ENCODE results near the gene GSX2. TPM values are rescaled to one million over a fixed set of nuclear protein-coding genes. Genes with fewer than 3 reads are reported as not detected.
"Not testable (repeated sequence)": the region's sequence is repeated elsewhere in the genome, so short reads cannot be mapped to it uniquely, and the experiment has no call there.

The GSX2 gene
- total RNA-seq, 2 experiments from 2014 or later = not detected

DNA sequence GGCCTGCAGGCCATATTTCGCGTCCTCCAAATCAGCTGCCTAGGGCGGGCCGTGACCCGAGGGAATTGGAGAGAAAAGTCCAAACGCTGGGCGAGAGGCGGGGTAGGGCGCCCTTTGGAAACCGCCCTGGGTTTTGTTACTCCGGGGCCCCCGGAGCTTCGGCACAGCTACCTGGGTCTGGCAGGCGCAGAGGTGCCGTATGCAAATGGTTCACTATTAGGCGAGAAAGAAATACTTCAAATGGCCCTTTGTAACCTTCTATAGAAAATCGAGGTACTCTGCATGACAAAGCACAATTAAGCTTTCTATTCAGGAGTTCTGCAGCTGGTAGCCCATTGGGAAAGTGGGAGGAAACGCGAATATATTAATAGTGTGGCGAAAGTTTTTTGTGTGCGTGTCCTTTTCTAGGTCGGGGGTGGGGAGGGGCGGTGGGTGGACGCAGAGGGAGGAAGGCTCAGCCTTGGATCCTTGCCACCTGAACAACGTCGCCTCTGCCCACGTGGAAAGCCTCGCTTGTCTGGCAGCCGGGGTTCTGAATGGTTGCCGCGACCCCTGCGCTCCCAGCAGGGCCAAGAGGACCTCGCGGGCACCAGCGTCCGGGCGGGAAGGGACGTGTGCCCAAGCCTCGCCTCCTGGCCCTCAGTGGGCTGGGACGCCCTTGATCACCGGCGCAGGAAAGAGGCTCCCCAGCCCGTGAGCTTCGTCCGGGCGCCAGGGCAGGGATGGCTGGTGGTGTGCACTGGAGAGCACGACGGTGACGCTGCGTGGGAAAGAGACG lies 9.5 kb downstream of the GSX2 start:
- Mint-ChIP-seq H3K9me3 (ENCODE audit: insufficient read depth) (no peaks in the 10 kb centered on the region), H3K4me3 (no peak overlapping the region), H3K36me3 (ENCODE audit: low read depth) (no peaks in the 10 kb centered on the region), H3K4me1 (ENCODE audit: low read depth) (peaks cover 20% of the 10 kb centered on the region), H3K27ac (no peak overlapping the region), H3K27me3 (ENCODE audit: low read depth) (peaks cover 71% of the 10 kb centered on the region)
- ChIA-PET POLR2A (no interaction called here), CTCF (interaction anchor here (1.3 to 2.0 kb wide), 2 partner anchors 13 to 123 kb away, joined by 3 to 5 read pairs; no protein-coding TSS in a partner anchor)
- DNase-seq (no peak), ATAC-seq (no peak)

DNA sequence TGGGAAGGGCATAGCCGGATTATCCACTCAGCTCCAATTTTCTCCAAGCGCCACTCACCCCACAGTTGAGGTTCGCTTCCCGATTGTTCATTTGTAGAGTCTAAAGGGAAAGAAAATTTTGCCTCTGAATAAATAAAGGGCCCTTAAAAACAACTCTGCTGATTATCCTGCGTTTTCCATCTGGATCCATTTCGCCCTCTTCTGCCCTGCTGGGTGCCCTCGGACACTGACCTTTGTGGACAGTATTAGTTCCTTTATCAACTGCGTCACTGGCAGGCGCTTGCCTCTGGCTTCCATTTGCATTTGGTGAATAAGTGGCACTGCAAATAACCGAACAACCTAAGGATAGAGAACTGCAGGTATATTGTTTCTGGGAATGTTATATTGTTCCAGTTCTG lies 10.1 kb downstream of the GSX2 start:
- ATAC-seq (no peak), DNase-seq (no peak)
- Mint-ChIP-seq H3K4me3 (no peak overlapping the region), H3K9me3 (ENCODE audit: insufficient read depth) (no peaks in the 10 kb centered on the region), H3K36me3 (ENCODE audit: low read depth) (no peaks in the 10 kb centered on the region), H3K4me1 (ENCODE audit: low read depth) (peaks cover 15% of the 10 kb centered on the region), H3K27ac (no peak overlapping the region), H3K27me3 (ENCODE audit: low read depth) (peaks cover 67% of the 10 kb centered on the region)
- POLR2A ChIA-PET = no interaction called here
- CTCF ChIA-PET = interaction anchor here (1.3 kb wide), 1 partner anchor 123 kb away, joined by 3 read pairs; no protein-coding TSS in a partner anchor

DNA sequence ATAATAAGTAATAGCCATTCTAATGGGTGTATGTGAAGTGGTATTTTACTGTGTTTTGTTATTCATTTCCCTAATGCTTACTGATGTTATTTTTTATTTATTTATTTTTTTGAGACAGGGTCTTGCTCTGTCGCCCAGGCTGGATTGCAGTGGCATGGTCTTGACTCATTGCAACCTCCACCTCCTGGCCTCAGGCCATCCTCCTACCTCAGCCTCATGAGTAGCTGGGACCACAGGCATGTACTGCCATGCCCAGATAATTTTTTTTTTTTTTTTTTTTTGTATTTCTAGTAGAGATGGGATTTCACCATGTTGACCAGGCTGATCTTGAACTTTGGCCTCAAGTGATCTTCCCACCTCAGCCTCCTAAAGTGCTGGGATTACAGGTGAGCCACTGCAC lies 13.2 kb downstream of the GSX2 start:
- POLR2A ChIA-PET; ATAC-seq; H3K36me3 Mint-ChIP-seq (ENCODE audit: low read depth); H3K4me3 Mint-ChIP-seq; DNase-seq; H3K9me3 Mint-ChIP-seq (ENCODE audit: insufficient read depth); H3K4me1 Mint-ChIP-seq (ENCODE audit: low read depth); CTCF ChIA-PET; H3K27ac Mint-ChIP-seq: not testable (repeated sequence)
- peaks cover 47% of the 10 kb centered on the region for H3K27me3 Mint-ChIP-seq (ENCODE audit: low read depth)

DNA sequence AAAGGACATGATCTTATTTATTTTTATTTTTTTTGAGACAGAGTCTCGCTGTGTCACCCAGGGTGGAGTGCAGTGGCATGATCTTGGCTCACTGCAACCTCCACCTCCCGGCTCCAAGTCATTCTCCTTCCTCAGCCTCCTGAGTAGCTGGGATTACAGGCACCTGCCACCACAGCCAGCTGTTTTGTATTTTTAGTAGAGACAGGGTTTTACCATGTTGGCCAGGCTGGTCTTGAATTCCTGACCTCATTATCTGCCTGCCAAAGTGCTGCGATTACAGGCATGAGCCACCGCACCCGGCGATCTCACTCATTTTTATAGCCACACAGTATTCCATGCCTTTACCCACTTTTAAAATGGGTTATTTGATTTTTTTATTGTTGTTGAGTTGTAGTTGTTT lies 16.3 kb downstream of the GSX2 start:
- H3K9me3 Mint-ChIP-seq (ENCODE audit: insufficient read depth); H3K36me3 Mint-ChIP-seq (ENCODE audit: low read depth); H3K27ac Mint-ChIP-seq; H3K4me3 Mint-ChIP-seq; CTCF ChIA-PET; POLR2A ChIA-PET; DNase-seq; H3K4me1 Mint-ChIP-seq (ENCODE audit: low read depth); ATAC-seq: not testable (repeated sequence)
- peaks cover 23% of the 10 kb centered on the region for H3K27me3 Mint-ChIP-seq (ENCODE audit: low read depth)

DNA sequence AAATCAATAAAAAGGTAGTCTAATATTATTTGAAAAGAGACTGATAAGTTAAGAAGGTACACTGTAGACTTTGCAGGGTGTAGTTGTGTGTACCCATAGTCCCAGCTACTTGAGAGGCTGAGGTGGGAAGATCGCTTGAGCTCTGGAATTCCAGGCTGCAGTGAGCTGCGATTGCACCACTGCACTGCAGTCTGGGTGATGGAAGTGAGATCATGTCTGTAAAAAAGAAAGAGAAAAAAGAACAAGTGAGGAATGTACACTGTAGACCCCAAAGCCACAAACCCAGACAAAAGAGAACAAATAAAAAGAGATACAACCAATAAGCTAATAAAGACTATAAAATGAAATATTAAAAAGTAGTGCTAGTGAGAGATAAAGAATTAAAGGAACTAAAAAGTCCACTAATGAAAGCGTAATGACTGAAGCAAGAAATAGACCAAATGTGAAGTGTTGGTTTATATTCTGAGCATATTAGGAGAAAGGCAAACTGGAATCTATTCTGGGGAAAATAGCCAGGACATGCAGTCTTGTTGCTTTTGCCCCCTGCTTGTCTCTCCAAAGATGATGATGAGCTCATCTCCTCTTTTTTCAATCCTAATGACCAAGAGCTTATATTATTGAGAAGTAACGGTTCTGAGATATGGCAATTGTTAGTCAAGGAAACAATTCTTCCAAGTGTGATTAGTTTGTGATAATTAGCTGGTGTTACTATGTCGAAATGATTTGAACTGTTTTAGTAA lies 19.1 kb downstream of the GSX2 start:
- Mint-ChIP-seq H3K9me3 (ENCODE audit: insufficient read depth) (no peaks in the 10 kb centered on the region), H3K27ac (no peak overlapping the region), H3K4me3 (no peak overlapping the region), H3K36me3 (ENCODE audit: low read depth) (no peaks in the 10 kb centered on the region), H3K27me3 (ENCODE audit: low read depth) (peaks cover 10% of the 10 kb centered on the region), H3K4me1 (ENCODE audit: low read depth) (no peaks in the 10 kb centered on the region)
- CTCF ChIA-PET = interaction anchor here (0.7 kb wide), 1 partner anchor 115 kb away, joined by 3 read pairs; no protein-coding TSS in a partner anchor
- POLR2A ChIA-PET = no interaction called here
- ATAC-seq = no peak
- DNase-seq = no peak

DNA sequence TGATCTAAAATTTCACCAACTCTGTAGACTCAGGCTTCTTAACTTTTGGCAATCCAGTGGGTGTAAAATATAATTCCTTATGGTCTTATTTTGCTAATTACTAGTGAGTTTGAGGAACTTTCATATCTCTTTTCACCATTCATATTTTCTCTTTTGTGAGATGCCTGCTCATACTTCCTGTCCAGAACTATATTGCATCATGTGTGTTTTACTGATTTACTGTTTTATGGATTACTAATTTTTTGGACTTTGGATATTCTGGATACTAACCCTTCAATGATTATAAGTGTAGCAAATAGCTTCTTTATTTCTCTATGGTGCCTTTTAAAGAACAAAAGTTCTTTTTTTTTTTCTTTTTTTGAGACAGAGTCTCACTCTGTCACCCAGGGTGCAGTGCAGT lies 20.6 kb downstream of the GSX2 start:
- Mint-ChIP-seq H3K27ac (no peak overlapping the region), H3K36me3 (ENCODE audit: low read depth) (no peaks in the 10 kb centered on the region), H3K27me3 (ENCODE audit: low read depth) (peaks cover 4% of the 10 kb centered on the region), H3K9me3 (ENCODE audit: insufficient read depth) (no peaks in the 10 kb centered on the region), H3K4me1 (ENCODE audit: low read depth) (no peaks in the 10 kb centered on the region), H3K4me3 (no peak overlapping the region)
- DNase-seq = no peak
- ChIA-PET POLR2A (interaction anchor here (0.7 kb wide), 1 partner anchor 123 kb away, joined by 3 read pairs; no protein-coding TSS in a partner anchor), CTCF (no interaction called here)
- ATAC-seq = no peak

DNA sequence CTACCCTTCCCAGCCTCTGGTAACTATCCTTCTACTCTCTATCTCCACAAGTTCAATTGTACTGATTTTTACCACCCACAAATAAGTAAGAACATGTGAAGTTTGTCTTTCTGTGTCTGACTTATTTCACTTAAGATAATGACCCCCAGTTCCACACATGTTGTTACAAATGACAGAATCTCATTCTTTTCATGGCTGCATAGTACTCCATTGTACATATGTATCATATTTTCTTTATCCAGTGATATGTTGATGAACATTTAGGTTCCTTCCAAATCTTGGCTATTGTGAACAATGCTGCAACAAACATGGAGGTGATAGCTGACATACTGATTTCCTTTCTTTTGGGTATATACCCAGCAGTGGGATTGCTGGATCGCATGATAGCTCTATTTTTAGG lies 27.7 kb downstream of the GSX2 start:
- POLR2A ChIA-PET = no interaction called here
- Mint-ChIP-seq H3K4me1 (ENCODE audit: low read depth) (no peaks in the 10 kb centered on the region), H3K4me3 (no peak overlapping the region), H3K36me3 (ENCODE audit: low read depth) (no peaks in the 10 kb centered on the region), H3K9me3 (ENCODE audit: insufficient read depth) (peaks cover 10% of the 10 kb centered on the region), H3K27me3 (ENCODE audit: low read depth) (peaks cover 3% of the 10 kb centered on the region), H3K27ac (no peak overlapping the region)
- CTCF ChIA-PET = no interaction called here
- no peak for ATAC-seq
- DNase-seq = no peak

DNA sequence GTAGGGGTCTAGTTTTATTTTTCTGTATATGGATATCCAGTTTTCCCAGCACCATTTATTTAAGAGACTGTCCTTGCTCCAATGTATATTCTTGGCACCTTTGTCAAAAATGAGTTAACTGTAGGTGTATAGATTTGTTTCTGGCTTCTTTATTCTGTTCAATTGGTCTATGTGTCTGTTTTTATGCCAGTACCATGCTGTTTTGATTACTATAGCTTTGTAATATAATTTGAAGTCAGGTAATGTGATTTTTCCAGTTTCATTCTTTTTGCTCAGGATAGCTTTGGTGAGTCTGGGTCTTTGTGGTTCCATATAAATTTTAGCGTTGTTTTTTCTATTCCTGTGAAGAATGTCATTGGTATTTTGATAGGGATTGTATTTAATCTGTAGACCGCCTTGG lies 28.7 kb downstream of the GSX2 start:
- ATAC-seq; H3K9me3 Mint-ChIP-seq (ENCODE audit: insufficient read depth); H3K27me3 Mint-ChIP-seq (ENCODE audit: low read depth); H3K27ac Mint-ChIP-seq; DNase-seq; POLR2A ChIA-PET; CTCF ChIA-PET; H3K4me3 Mint-ChIP-seq; H3K36me3 Mint-ChIP-seq (ENCODE audit: low read depth); H3K4me1 Mint-ChIP-seq (ENCODE audit: low read depth): not testable (repeated sequence)

DNA sequence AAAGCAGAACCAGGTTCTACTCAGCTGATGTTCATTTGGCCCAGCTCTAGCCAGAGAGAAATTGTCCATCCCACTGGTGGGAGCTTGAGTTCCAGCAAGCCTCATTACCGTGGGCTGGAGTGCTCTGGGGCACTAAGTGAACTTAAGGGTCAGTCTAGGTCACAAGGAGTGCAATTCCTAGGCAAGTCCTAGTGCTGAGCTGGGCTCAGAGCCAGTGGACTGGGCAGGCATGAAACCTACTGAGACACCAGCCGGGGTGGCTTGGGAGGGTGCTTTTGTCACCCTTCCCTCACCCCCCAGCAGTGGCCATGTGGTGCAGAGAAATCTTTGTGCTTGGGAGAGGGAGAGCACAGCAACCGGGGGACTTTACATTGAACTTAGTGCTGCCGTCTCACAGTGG lies 39.4 kb downstream of the GSX2 start:
- Mint-ChIP-seq H3K9me3 (ENCODE audit: insufficient read depth) (no peaks in the 10 kb centered on the region), H3K27me3 (ENCODE audit: low read depth) (peaks cover 8% of the 10 kb centered on the region), H3K4me1 (ENCODE audit: low read depth) (peaks cover 2% of the 10 kb centered on the region), H3K4me3 (no peak overlapping the region), H3K27ac (no peak overlapping the region), H3K36me3 (ENCODE audit: low read depth) (no peaks in the 10 kb centered on the region)
- ATAC-seq (no peak), DNase-seq (no peak)
- ChIA-PET CTCF (no interaction called here), POLR2A (interaction anchor here (0.5 kb wide), 1 partner anchor 16 kb away, joined by 3 read pairs; no protein-coding TSS in a partner anchor)

DNA sequence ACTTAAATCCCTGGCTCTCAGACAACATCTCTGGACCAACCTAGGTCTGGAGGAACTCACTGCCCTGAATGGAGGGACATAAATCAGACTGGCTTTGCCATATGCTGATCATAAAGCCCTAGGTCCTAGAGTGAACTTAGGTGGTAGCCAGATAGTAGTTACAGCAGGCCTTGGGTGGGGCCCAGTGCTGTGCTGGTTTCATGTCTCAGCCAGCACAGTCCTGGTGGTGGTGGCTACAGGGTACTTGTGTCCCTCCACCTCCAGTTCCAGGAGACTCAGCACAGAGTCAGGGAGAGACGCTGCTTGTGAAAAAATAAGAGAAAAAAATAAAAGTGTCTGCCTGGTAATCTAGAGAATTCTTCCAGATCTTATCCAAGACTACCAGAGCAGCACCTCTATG lies 40.3 kb downstream of the GSX2 start:
- CTCF ChIA-PET = no interaction called here
- ATAC-seq = no peak
- no peak overlapping the region for H3K27ac Mint-ChIP-seq
- DNase-seq = no peak
- H3K4me3 Mint-ChIP-seq = no peak overlapping the region
- peaks cover 6% of the 10 kb centered on the region for H3K27me3 Mint-ChIP-seq (ENCODE audit: low read depth)
- H3K36me3 Mint-ChIP-seq (ENCODE audit: low read depth) = no peaks in the 10 kb centered on the region
- H3K4me1 Mint-ChIP-seq (ENCODE audit: low read depth) = peaks cover 9% of the 10 kb centered on the region
- no peaks in the 10 kb centered on the region for H3K9me3 Mint-ChIP-seq (ENCODE audit: insufficient read depth)
- POLR2A ChIA-PET = interaction anchor here (0.6 kb wide), 1 partner anchor 83 kb away, joined by 5 read pairs; no protein-coding TSS in a partner anchor

DNA sequence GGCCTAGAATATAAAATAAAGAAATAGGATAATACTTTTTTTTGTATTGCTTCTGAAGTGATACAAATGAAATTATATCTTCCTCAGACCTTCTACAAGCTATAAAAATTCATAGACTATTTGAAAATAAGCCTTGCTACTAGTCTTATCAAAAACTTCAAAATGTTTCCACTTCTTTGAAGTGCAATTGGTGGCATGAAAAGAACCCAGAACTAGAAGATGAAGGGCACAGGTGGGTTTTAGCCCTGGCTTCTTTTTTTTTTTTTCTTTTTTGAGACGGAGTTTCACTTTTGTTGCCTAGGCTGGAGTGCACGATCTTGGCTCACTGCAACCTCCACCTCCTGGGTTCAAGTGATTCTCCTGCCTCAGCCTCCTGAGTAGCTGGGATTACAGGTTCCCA lies 44.2 kb downstream of the GSX2 start:
- ATAC-seq = no peak
- Mint-ChIP-seq H3K36me3 (ENCODE audit: low read depth) (no peaks in the 10 kb centered on the region), H3K4me1 (ENCODE audit: low read depth) (peaks cover 9% of the 10 kb centered on the region), H3K27me3 (ENCODE audit: low read depth) (peaks cover 3% of the 10 kb centered on the region), H3K9me3 (ENCODE audit: insufficient read depth) (no peaks in the 10 kb centered on the region), H3K27ac (no peak overlapping the region), H3K4me3 (no peak overlapping the region)
- ChIA-PET POLR2A (no interaction called here), CTCF (no interaction called here)
- DNase-seq = no peak

DNA sequence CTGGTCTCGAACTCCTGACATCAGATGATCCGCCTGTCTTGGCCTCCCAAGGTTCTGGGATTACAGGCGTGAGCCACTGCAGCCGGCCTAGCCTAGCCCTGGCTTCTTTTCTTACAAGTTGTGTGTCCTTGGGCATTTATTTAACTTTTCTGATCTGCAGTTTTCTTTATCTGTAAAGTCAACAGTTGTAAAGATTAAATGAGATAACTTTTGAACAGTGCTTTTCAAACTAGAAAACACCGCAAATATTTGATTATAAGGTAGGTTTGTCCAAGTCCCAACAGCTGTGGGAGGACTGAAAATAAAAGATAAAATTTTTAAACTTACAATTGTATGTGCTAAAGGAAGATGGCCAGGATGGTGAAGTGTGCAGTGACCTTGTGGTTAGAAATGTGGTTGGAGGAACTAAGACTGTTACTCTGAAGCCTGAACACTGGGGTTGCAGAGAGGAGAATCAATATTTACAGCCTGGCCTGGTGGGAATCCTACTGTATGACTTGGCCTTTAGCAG lies 44.8 kb downstream of the GSX2 start:
- Mint-ChIP-seq H3K36me3 (ENCODE audit: low read depth) (no peaks in the 10 kb centered on the region), H3K27me3 (ENCODE audit: low read depth) (peaks cover 3% of the 10 kb centered on the region), H3K9me3 (ENCODE audit: insufficient read depth) (no peaks in the 10 kb centered on the region), H3K4me1 (ENCODE audit: low read depth) (peaks cover 9% of the 10 kb centered on the region), H3K4me3 (no peak overlapping the region), H3K27ac (no peak overlapping the region)
- DNase-seq = peak; percentile 26
- ChIA-PET CTCF (no interaction called here), POLR2A (no interaction called here)
- peak; percentile 61 for ATAC-seq
